GM19395 (cell line): Measurements from ENCODE around the gene UBE2E2.

Experiments
- ATAC-seq: cut with Tn5 transposase; IDR thresholded peaks from one replicate; pipeline ENCODE4 v1.9.1; 2021; ENCODE audit warnings: mild to moderate bottlenecking, moderate library complexity; ENCODE audit not compliant: unreplicated experiment

Gene UBE2E2

DNA sequence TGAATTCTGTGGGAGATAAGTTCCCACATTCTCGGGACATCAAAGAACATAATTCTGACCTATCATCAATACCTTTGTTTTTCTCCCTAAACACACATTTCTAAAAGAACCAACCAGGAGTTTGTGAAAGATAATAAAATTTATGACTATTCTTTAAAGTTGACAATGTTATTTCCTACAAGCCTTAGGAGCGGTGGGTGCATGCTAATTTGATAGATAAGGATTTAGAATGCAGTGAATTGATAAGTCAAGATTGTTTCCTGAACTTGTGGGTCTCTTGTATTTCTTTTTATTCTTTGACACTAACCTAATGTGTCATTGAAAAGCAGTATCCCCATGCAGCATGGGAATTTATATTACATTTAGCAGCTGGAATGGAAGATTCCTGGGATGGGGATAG is 10.3 kb upstream of the UBE2E2 start:
- no peak for ATAC-seq

DNA sequence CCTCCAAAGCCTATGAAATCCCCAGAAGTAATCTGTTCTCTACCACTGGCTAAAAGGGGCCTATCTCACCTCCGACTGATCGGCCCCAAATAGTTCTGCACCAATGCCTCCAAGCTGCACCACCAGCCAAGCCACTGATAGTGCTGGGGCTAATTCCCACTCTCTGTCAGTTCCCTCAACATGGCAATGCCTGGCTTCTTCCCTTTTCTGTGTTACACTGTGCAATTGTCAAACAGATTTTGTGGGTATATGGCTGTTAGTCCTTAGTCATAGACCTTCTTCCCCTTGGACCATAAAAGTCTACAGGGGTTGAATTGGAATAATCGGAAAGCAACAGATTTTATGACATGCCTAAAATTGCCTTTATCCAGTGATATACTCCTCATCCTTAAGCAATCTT is 9.3 kb upstream of the UBE2E2 start:
- no peak for ATAC-seq

DNA sequence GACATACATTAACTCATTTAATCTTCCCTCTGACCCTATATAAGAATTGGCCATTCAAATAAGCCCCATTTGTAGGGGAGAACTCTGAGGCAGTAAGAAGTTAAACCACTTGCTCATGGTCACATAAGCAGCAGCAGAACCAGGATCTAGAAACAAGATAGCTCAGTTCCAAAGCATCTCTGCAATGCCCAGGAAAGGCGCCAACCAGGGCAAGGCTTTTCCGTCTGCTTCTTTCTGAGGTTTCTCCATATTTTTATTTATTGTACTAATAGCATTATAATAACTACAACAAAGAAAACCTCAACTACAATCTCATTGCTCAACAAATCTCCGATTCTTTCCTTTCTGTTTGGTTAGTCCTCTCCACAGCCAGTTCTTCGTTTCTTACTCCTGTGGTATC is 4.3 kb upstream of the UBE2E2 start:
- ATAC-seq = no peak

DNA sequence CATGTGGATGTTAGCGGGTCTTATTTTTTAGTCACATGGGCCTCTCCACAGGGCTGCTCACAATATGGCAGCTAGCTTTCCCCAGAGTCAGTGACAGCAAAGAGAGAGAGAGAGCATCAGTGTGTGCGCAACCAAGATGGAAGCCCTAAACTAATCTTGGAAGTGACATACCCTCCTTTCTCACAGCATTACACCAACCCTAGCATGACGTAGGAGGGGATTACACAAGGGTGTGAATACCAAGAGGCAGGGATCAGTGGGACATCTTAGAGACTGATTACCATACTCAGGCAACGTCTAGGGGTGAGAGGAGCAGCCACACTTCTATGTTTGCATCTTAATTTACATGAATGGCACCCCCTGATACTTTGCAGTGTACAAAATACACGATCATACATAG is 3.5 kb upstream of the UBE2E2 start:
- ATAC-seq = no peak

DNA sequence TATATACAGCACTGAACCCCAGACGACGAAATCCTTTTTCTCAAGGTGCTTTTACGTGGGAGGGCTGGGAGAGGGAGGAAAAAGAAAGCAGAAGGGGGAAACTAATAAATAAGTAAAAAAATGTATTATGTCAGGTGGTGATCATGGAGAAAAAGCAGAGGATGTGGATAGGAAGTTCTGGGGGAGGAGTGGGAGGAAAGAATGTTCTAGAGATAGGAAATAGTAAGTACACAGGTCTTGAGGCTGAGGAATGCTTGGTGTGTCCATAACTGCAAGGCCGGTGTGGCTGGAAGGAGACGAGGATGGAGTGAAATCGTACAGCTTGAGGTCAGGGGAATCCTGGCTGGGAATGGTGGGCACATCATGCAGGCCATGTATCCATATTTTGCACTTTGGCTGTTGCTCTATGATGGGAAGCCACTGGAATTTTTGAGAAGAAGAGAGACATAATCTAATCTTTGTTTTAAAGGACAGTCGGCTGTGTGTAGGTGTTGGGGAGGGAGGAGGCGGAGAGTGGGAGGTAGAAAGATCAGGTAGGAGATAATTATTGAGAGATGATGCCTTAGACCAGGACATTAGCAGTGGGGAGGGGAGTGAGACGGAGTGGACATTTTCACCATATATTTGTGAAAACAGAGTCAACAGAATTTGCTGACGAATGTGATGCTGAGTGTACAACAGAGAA is 1.8 kb upstream of the UBE2E2 start:
- no peak for ATAC-seq

DNA sequence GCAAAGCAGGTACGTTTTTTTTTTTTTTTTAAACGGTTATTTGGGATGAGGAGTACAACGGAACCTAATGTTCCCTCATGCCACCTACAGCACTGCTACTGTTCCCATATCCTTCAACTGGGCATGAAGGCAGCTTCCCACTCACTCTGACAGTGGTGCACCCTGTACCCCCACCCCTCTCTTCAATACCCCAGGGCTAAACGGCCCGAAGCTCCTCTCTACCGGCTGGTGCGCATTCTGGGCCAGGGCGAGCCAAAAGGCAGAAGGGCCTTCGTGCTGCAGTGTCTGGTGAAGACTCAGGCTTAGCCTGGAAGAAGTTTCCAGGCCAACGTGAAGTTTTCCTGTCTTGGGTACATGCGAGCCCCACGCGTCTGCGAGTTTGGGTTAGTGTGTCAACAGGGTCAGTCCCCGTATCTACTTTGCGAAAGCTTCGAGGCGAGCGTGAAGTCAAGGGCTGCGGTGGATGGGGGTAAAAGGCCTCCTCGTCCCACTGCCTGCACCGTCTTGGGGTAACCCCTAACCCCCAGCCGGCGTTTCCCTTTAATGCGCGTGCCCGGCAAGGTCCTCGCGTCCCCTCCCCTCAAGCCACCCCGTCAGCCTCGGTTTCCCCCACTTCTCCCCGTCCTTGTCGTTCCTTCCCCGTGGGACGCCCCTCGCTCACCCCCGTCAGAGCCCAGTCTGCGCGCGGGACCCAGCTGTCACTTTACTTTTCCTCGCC is 765 bp upstream of the UBE2E2 start:
- peak; percentile 29 for ATAC-seq

DNA sequence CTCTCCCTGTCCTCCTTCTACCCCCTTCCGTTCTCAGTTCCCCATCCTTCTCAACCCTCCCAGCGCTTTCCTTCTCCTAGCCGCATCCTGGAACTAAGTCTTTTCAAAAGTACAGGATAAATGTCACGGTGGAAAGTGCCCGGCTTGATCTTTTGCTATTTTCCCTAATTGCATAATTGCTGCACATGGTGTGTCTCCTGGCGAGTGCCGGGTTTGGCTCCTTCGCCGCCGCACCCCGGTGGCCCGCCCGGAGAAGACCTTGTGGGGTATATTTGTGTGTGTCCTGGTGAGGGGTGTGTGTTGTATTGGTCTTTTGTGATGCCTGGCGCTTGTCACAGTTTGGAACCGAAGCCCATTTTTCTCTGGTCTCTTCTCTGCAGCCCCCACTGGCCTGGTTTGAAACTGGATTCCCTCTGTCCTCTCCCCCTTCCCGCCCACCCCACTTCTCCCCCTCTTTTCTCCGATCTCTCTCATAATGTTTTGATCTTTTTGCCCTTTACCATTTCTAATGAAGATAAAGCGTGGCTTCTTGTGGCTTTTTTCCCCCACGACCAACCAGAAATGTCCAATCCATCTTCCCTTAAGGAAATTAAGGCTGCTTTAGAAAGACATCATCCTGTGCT is 692 bp downstream of the UBE2E2 start:
- peak; percentile 34 for ATAC-seq

DNA sequence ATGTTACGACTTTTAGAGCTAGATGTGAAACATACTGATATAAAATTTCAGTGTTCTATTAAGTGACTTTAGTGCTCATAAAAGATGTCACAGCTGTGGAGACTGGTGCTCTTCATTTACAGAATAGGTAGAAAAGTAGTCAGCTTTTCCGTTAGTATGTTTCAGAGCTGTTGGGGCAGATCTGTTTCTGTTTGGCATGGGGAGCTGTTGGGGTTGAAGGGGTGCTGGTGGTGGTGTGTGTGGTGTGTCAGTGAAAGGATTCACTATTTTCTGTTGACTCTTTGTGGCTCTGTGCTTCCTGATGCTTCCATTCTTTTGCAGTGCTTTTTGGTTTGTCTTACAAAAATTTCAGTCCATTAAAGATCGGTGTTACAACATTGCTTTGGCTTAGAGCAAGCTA is 3.2 kb downstream of the UBE2E2 start:
- ATAC-seq = no peak

DNA sequence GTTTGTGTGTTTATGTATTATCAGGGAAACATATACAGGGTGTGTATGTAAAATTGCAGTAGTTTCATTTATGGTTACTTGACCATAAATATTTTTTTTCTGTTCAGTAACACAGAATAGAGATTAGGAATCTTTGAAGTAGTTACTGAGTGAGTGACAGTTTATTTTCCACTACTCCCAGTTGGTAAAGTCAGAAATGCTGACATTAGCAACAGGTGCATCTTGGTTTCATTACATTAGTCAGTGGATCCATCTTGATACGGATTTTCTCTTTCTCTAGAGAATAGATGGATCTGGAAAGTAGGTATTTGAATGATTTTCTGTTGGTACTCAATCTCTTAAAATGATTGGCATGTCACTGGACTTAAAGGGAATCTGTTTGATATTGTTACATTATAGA is 6.0 kb downstream of the UBE2E2 start:
- no peak for ATAC-seq

DNA sequence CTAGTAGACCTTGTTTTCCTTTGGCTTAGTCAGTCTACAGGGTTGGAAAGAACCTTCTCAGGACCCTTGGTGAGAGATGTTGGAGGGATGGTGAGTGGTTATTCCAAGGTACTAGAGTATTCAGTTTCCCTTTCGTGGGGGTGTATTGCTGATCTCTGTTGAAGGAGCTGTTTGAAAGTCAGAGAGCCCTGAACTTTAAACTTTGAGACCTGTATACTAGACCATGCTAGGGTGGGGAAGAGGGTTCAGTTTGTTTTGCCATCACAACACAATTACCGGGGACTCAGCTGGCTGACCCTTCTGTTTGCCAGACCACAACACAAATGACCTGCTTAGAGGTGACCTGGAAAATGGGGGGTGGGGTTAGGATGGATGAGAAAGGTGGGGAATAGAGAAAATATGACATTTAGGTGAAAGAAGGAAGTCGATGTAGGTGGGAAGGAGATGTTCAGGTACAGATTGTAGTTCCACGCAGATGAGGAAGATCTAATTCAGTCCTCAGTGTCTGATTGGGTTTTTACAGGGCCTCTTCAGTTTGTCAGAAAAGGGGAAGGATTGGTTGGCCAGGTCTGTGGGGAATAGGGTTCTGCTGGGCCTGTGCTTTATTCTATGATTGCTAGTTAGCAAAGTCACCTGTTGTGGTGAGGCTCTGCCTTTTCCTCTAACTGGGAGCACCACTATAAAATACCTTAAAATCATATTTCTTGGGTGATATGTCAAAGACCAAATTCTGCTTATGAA is 6.8 kb downstream of the UBE2E2 start:
- no peak for ATAC-seq

DNA sequence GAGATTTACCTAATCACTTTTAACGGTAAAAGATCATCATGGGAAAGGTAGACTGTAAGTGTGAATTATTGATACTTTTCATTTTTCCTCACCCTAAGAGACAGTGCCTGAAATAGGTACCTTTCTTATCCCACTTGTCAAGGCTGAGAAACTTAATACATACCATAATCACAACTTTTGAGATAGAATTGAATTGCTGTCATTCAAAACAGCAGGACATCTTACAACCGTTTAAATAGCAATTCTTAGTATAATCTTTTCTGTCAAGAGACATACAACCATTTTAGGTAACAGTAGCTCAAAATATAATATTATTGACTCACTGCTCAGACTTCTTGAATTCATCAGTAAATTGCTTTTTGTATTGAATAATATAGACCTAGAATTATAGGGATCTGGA is 10.7 kb downstream of the UBE2E2 start:
- no peak for ATAC-seq

DNA sequence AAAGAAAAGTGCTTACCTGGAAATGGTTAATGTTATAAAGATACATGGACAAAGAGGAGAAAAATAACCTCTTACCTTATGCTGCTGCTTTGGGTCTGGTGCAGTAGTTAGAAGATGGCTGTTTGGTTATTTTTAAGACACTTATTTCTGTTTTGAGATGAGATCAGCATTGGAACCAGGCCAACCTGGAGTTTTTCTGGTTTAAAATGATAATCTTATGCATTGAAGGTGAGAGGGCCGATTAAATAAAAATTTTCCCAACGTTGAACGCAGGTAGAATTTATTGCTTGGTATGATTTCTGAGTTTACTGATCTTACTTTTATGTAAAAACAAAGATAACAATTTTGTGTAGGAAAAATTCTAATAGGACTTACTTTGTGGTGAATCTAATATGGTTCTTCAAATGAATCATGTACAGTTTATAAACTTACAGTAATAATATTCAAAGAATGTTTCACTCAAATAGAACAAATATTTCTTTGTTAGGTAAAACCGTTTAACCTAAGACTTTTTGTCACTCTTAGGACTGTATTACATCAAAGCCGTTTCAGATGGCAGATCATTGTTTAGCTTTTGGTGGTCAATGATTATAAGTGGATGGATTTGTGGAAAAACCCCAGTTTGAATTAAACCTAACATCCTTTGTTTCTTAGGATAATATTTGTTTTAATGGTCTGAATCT is 14.9 kb downstream of the UBE2E2 start:
- no peak for ATAC-seq

DNA sequence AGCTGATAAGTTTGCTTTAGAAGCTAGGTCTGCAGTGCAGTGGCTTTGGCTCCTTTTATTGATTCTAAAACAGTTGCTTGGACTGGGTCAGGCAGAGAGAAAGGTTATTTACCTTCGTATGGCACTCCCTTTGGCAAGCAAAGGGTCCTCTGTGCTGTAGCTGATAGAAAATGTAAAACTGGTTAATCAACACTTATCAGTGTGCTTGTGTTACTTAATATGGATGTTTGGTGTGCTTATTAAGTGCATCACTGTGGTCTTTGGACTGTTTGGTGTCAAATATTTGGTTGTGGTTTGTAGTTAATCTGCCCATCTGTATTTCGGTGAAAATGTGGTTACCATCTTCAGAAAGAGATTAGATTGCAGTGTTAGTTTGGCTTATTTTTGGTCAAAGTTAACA is 16.0 kb downstream of the UBE2E2 start:
- peak; percentile 46 for ATAC-seq

DNA sequence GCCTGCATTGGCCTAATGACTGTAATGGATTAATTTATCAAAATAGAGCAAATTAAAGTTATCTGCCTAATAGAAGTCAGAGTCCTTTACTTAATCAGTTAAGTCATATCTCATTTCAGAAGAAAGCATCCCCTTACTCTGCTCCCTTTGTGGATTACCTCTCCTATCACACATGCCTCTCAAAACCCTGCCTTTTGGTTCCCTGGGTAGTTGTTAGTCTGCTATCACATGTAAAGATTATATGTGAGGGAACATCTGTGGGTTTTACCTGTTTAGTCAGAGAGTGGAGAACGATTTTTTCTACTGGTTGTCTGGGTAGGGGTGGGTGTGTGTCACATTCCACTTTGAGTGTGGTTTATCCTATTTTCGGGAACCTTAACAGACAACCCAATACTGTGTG is 16.4 kb downstream of the UBE2E2 start:
- peak; percentile 47 for ATAC-seq

DNA sequence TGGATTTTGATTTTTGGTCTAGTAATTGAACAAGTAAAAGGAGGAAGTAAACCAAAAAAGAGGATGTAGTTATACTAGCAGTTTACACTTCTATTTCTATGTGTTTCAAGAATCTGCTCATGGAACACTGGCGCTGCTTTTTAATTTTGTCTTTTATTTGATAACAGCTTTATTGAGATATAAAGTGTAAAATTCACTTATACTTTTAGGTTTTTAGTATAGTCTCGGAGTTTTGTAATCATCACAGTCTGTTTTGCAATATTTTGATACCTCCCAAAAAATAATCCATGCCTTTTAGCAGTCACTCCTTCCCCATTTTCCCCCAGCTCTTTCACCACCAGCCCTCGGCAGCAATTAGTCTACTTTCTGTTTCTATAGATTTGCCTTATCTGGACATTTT is 18.0 kb downstream of the UBE2E2 start:
- peak; percentile 33 for ATAC-seq

DNA sequence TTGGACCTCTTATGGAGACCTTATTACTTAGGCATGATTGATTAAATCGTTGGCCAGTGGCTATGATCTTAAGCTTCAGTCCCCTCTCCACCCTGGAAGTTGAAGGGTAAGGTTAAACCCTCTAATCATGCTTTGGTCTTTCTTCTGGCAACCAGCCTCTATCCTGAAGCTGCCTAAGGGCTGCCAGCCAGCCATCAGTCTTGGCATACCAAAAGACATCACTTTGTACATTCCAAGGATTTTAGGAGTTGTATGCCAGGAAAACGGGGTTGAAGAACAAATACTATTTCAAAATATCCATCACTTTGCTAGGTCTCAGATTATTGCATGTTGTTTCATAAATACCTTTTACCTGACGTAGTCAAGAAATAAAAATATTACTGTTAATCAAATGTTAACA is 28.9 kb downstream of the UBE2E2 start:
- ATAC-seq = no peak

DNA sequence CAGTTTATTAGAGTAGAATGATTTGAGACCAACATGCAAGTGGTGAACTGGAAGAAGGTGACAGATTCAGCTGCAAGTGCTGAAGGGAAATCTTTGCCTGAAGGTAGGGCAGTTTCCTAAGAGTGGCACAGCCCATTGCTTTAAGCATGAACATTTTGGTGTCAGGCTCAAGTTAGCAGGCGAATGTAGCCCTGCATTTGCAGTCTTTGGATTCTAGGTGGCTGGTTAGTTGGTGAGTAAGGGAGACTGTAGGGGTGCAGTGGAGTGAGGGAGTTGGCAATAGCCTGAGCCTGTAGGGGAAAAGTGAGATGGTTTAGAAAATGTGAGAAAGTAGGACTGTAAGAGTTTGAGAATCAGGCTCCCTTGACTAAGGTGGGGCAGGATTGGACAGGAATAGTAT is 29.7 kb downstream of the UBE2E2 start:
- no peak for ATAC-seq

DNA sequence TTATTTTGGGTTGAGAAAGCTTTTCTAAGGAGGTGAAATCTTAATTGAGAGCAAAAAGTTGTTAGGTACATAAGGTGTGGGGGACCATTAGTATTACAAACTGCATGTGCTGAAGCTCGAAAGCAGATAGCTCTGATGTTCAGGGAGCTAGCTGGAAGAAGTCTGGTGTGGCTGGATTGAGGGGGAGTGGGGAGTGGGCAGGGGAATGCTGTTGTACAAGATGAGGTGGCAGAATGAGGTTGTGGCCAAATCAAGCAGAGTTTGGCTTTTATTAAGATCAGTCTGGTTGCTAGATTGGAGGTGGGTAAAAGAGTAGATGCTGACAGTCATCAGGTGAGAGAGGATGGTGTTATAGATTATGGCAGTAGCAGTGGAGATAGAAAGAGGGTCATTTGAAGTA is 32.1 kb downstream of the UBE2E2 start:
- ATAC-seq = no peak

DNA sequence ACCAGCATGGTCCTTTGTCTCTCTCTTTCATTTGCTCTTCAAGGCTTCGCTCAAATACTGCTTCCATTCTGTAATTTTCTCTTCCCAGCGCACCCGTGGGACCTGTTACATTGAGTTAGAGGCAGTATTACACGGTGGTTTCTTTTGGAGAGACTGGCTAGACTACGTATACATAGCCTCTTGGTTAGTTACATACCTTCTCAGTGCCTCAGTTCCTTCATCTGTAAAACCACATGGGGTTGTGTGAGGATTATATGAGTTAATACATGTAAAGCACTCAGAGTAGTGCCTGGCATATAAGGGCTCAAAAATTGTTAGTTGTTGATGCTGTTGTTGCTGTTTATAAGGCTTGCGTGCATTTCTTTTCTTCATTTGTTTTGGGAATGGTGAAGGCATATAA is 33.8 kb downstream of the UBE2E2 start:
- ATAC-seq = no peak

DNA sequence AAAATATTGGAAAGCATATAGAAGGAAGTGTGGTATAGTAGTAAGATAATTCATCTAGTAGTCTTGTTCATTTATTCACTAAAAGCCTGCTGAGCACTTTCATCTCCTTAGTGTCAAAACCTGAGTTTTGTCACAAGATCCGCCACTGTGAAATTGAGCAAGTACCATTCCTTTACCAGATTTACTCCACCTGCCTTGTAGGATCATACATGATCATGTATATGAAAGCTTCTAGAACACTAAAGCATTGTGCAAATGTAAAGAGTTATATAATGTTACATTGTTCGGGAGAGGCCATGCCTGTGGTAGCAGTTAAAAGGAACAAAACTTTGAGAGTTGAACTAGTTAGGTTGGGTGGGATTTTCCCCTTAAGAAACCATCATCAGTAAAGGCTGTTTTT is 35.0 kb downstream of the UBE2E2 start:
- ATAC-seq = no peak

DNA sequence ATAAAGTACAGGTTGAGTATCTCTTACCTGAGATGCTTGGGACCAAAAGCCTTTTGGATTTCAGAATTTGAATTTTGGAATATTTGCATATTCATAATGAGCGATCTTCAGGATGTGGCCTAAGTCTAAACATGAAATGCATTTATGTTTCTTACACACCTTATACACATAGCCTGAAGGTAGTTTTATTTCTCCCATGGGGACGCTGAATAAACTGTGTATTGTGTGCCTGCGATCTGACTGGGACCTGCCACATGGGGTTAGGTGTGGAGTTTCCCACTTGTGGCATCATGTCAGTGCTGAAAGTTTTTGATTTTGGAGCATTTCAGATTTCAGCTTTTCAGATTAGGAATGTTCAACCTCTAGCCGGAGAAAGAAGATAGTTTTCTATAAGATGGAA is 35.5 kb downstream of the UBE2E2 start:
- no peak for ATAC-seq
